Measurements from ENCODE around the gene SH2B2. TPM values are rescaled to one million over a fixed set of nuclear protein-coding genes. Genes with fewer than 3 reads are reported as not detected.
"Not testable (repeated sequence)": the region's sequence is repeated elsewhere in the genome, so short reads cannot be mapped to it uniquely, and the experiment has no call there.

Gene SH2B2
- total RNA-seq, 1 donor from 2014 or later = 8.8 TPM

- no peak for TF ChIP-seq CTCF (IDR thresholded peaks at IDR 0.05)
- no peak for TF ChIP-seq POLR2AphosphoS5 (IDR thresholded peaks at IDR 0.05; ENCODE audit: insufficient read depth in 1 of 2, low read depth in 1 of 2)
- no peak for TF ChIP-seq POLR2A (IDR thresholded peaks at IDR 0.05)
Observed at GRCh38 chr7:102300643-102301221, 14.1 kb downstream of the SH2B2 start.

GRCh38 chr7:102301367-102301766 is 14.7 kb downstream of the SH2B2 start:
- intact Hi-C loops (cut with DNase I); H3K4me3 ChIP-seq; H3K9me3 ChIP-seq; H3K4me1 ChIP-seq; H3K27me3 ChIP-seq; H3K36me3 ChIP-seq; DNase-seq (ENCODE audit: extremely low spot score in 2 of 2); H3K27ac ChIP-seq: not testable (repeated sequence)

More at GRCh38 chr7:102300643-102301221, 14.1 kb downstream of the SH2B2 start:
- H3K4me3 ChIP-seq = no peak overlapping the region
- H3K27ac ChIP-seq = no peak overlapping the region
- no peaks in the 10 kb centered on the region for H3K4me1 ChIP-seq
- intact Hi-C loops (cut with DNase I) = no loop called here
- DNase-seq (ENCODE audit: extremely low spot score in 2 of 2) = no peak
- no peaks in the 10 kb centered on the region for H3K36me3 ChIP-seq
- no peaks in the 10 kb centered on the region for H3K27me3 ChIP-seq
- H3K9me3 ChIP-seq = no peaks in the 10 kb centered on the region

GRCh38 chr7:102302025-102302424 is 15.4 kb downstream of the SH2B2 start:
- no peaks in the 10 kb centered on the region for H3K9me3 ChIP-seq
- intact Hi-C loops (cut with DNase I) = no loop called here
- TF ChIP-seq CTCF (IDR thresholded peaks at IDR 0.05) (no peak), POLR2A (IDR thresholded peaks at IDR 0.05) (no peak), POLR2AphosphoS5 (IDR thresholded peaks at IDR 0.05; ENCODE audit: insufficient read depth in 1 of 2, low read depth in 1 of 2) (no peak)

GRCh38 chr7:102303669-102304422 is 17.2 kb downstream of the SH2B2 start:
- Histone ChIP-seq H3K27me3 (no peaks in the 10 kb centered on the region), H3K36me3 (no peaks in the 10 kb centered on the region), H3K9me3 (no peaks in the 10 kb centered on the region), H3K4me3 (no peak overlapping the region), H3K27ac (no peak overlapping the region), H3K4me1 (peaks cover 8% of the 10 kb centered on the region)
- TF ChIP-seq POLR2A (IDR thresholded peaks at IDR 0.05) (no peak), POLR2AphosphoS5 (IDR thresholded peaks at IDR 0.05; ENCODE audit: insufficient read depth in 1 of 2, low read depth in 1 of 2) (no peak), CTCF (IDR thresholded peaks at IDR 0.05) (no peak)
- intact Hi-C loops (cut with DNase I) = no loop called here
- no peak for DNase-seq (ENCODE audit: extremely low spot score in 2 of 2)

More at GRCh38 chr7:102302025-102302424, 15.4 kb downstream of the SH2B2 start:
- no peaks in the 10 kb centered on the region for H3K27me3 ChIP-seq
- peaks cover 4% of the 10 kb centered on the region for H3K4me1 ChIP-seq
- DNase-seq (ENCODE audit: extremely low spot score in 2 of 2) = no peak
- H3K36me3 ChIP-seq = no peaks in the 10 kb centered on the region
- H3K4me3 ChIP-seq = no peak overlapping the region
- no peak overlapping the region for H3K27ac ChIP-seq

- no peaks in the 10 kb centered on the region for H3K9me3 ChIP-seq
- no peaks in the 10 kb centered on the region for H3K27me3 ChIP-seq
- peaks cover 8% of the 10 kb centered on the region for H3K4me1 ChIP-seq
- DNase-seq (ENCODE audit: extremely low spot score in 2 of 2) = no peak
- H3K36me3 ChIP-seq = no peaks in the 10 kb centered on the region
- intact Hi-C loops (cut with DNase I) = no loop called here
- H3K27ac ChIP-seq = no peak overlapping the region
- TF ChIP-seq CTCF (IDR thresholded peaks at IDR 0.05) (no peak), POLR2AphosphoS5 (IDR thresholded peaks at IDR 0.05; ENCODE audit: insufficient read depth in 1 of 2, low read depth in 1 of 2) (no peak), POLR2A (IDR thresholded peaks at IDR 0.05) (no peak)
- H3K4me3 ChIP-seq = no peak overlapping the region
Observed at GRCh38 chr7:102304668-102305067, 18.0 kb downstream of the SH2B2 start.
